ENCODE measurements around the gene GMDS.

Gene GMDS

DNA sequence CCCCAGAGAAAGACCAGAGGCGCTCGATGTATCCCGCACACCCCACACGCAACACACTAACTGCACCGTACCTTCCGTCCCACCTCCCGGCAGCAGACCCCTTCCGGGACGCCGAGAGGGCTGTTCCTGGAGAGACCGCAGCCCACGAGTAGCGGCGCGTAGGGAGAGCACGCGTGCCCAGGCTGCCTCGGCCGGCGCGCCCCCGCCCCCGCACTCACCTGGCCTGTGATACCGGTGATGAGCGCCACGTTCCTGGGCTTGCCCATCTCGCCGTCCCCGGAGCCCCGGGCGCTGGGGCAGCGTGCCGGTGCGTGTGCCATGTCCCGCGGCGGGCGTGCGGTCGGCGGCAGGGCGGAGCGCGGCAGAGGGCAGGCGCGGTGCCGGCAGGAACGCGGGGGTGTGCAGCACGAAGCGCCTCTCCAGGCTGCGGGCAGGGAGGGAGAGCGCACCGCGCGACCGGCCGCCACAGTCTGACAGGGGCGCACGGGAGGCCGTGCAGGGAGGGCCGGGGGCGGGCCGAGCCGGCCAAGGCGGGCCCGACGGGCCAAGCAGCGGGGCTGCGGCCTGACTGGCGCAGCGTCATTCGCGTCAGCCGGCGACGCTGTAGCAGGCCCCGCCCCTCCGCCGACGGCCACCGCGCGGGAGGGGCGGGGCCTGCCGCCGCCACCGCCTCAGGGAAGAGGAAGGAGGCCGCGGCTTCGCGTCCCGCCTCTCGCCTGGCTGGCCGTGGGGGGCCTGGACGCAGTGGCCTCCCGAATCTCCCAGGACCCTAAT, at the start of gene GMDS:
Gene GMDS (minus strand): TSS at position 503 of the 774 bp plus-strand sequence.
- DNase-seq = peak; percentile 83

DNA sequence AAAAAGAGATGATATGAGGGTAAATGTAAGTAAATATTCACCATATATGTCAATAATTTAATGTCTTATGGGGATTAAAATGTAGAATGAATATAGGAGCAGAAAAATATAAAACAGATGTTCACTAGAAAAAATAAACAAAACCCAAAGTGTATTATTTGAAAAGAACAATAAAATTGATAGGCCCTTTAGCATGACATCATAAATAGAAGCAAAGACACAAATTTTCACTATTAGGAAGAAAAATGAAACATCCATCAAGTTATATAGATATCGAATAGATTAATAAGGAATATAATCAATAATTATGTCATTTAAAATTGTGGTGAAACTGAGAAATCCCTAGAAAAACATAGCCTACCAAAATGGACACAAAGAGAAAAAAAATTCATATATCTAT, 40.1 kb upstream of the GMDS start:
- DNase-seq = no peak

GRCh38 chr6:2275892-2276242, 30.5 kb upstream of the GMDS start:
- DNase-seq = no peak

DNA sequence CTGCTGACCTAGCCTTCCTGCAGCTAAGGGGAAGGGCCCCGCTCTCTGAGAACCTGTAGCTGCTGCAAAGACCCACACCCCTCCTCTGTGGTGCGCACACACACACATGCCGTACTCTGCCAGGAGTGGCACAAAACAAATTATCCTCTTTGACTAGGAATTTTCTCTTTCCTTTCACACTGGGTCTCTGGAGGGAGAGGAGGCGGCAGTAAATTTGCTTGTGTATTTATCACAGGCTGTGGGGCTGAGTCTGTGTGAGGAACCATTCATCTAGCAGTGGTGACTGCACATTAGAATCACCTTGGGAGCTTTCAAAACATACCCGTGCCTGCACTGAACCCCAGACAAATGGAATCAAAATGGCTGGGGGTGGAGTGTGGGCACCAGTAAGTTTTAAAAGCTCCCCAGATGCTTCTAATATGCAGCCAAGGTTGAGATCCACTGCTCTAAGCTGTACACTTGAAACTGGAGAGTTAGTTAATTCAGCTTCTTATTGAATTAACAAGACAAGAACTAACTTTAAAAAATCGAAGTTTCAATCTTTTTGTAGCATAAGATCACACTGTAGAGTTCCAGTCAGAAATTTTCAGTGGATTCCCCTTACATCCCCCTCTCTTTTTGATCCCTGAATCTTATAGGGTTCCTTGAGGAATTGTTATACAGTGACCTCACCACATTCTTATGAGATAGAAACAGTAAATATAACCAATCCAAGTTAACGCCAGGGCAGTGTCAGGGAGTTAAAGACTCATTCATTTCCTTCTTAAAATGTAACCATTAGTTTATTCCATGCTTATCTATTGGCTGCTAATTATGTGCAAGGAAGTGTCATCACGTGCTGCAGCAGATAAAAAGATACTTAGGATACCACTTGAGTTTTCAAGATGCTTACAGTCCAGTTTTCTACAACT, 29.8 kb upstream of the GMDS start:
- DNase-seq = no peak

DNA sequence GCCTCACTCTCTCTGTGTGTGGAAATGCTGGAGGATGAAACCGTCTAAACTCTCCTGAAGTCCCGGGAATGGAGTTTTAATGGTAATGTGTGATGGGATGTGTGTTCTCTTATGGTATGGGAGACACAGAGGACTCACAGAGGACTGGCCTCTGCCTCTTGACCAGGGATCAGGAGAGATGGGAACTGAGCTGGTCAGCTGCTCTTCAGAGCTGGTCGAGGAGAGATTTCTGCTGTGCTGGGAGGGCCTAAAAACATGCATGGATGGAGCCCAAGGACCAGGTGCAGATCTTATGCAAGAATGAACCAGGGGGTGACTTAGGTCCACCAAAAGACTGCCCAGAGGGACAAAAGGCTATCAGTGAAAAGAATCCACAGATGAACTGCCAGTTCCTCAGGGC, 27.3 kb upstream of the GMDS start:
- no peak for DNase-seq

GRCh38 chr6:2270054-2270453, 24.6 kb upstream of the GMDS start:
- no peak for DNase-seq

- no peak for DNase-seq
These were observed 21.4 kb upstream of the GMDS start for GRCh38 chr6:2266841-2267240.

DNA sequence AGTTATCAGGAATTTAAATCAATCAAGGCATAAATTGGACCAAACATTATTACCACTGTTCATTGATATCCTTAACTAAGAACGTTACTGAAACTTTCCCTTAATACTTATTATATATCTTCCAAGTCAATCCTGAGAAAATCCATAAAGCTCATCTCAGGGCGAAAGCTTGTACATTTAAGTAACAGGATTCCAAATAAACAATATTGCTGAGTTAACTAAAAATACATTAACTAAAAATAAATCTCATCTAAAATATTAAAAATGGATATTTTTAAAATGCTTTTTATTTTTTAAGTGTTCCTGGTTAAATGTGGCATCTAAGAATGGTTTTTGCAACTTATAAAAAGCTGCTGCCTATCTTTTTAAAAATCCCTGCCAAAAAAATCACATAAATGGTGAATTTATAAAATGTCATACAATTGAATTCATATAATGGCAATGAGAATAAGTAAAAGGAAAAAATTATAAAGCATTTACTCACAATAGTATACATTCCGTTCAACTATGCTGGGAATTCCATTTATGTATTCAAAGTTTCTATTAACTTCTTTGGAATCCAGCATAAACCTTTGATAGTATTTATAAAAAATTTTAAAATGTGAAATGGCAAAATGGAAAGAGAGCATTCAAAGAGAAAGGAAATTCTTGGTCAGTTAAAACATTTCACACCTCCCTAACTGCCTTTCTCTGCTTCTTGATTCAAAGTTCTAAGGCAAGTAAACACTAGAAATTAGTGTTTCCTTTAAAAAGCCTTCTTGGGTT, 20.8 kb upstream of the GMDS start:
- DNase-seq = no peak

DNA sequence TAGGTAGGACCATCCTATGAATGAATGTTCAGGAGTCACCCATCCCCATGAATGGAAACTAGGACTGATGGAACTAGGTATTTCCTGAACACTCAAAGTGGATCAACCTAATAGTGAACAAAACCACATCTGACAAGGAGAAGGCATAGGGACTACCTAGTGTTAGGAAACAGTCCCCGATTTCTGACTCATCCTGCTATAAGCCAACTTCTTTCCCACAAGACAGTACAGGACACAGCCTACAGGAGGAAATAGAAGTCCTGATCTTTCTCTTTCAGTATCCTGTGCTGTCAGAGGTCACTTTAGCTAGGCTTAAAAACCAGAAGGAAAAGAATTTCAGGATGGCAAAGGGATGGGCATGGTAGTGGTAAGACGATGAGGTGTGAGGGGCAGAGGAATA, 19.5 kb upstream of the GMDS start:
- no peak for DNase-seq

DNA sequence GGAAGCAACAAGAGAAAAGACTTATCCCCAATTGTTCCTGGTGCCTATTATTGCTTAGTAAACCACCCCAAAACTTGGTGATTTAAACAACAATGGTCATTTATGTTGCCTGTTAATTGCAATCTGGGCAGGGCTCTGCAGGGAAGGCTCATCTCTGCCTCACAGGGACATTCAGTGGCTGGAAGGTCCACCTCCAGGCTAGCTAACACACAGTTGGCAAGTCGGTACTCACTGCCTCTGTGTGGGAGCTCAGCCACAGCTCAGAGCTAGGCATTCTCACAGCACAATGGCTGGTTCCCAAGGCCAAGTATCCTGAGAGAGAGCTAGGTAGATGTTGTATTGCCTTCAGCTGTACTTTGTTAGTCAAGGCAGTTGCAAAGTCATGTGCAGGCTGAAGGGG, 18.5 kb upstream of the GMDS start:
- DNase-seq = no peak

GRCh38 chr6:2259574-2259973, 14.2 kb upstream of the GMDS start:
- DNase-seq = no peak

GRCh38 chr6:2259002-2259494, 13.6 kb upstream of the GMDS start:
- DNase-seq = no peak

DNA sequence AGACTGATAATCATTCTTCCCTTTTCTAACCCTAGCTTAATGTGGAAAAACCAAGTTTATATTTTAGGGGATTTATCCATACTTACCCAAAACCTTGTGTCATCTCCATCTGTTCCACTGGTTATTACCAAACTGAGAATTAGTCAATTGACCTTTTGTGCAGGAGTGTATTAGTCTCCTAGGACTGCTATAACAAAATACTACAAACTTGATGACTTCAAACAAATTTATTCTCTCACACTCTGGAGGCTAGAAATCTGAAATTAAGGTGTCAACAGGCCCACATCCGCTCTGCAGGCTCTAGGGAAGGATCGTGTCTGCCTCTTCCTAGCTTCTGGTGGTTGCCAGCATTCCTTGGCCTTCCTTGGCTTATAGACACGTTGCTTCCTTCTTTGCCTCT, 12.7 kb upstream of the GMDS start:
- DNase-seq = no peak

- DNase-seq = no peak
These were observed 12.0 kb upstream of the GMDS start for GRCh38 chr6:2257363-2257762.

- no peak for DNase-seq
These were observed 9.3 kb upstream of the GMDS start for GRCh38 chr6:2254747-2255146.

- no peak for DNase-seq
These were observed 3.7 kb upstream of the GMDS start for GRCh38 chr6:2249126-2249525.

- no peak for DNase-seq
These were observed 2.3 kb upstream of the GMDS start for GRCh38 chr6:2247664-2248063.

DNA sequence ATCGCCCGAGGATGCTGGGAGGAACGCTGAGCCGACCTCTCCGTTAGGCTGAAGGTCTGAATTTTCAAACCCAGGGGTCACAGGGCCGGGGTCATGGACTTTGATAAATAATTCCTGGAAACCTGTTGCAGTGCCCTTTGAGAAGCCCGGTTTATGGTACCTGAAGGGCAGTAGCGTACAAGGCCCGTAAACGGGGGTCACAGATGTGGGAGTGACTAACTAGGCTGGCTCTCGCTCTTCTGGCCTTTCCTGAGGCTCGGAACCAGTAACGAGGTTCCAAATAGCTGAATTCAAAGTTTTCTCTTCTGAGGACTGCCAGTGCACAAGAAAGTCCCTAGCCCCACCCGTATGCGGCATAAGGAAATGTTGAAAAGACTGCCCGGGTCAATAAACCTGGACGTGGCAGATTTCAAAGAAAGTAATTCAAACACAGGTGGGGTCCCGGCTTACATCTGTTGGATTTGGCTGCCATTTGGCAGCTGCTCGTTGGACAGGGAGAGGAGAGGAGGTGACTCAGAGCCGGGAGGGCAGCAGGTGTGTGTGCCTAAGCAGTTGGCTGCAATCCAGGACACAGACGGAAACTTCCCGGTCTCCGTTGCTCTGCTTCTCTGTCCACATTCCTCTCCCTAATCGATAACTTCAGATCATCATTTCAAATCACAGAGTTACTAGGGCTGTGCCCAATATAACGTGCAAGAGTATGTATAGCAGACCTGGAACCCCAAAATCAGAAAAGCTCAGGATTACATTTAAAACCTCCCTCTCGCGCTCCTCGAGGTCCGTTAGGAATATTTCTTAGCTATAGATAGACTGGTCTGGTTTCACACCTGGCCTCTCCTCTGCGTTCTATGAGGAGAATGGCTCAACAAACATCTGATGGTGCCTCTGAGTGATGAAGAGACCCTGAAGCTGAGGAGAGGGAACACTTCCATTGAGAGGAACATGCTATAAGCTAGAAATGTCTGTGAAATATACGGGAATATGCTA, 765 bp upstream of the GMDS start:
- DNase-seq = peak; percentile 38

DNA sequence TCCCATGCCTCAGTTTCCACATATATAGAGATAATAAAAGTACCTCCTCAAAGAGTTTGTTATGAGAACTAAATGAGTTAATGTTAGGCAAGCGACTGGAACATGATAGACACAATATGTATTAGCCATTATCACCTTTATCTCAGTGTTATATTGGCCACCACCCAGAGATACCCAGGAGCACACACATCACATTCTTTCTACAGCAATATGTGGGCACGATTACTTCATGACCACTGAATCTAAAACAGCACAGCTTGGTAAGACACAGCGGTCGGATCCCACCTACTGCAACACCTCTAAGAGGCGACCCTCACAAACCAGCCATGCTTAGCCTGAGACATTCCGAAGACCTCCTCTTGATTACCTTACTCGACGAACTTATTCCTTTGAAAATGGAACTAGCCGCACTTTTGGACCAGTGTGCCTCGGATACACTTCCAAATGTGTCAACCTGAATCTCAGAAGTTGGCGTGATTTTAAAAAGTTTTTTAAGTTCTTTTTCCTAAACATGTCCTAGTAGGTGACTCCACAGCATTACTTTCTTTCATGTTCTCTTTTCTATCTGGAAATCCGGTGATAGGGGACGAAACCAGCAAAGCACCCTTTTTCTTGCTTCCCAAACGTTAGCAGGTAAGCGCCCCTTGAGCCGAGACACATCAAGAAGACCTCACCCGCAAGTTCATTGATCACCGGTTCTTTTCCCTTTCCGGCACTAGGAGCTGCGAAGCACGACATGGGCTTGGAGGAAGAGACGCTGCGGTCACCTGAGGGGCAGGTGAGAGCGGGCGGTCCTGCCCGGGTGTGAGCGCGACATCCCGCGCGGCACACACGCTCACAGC, 923 bp downstream of the GMDS start:
- DNase-seq = no peak

- no peak for DNase-seq
These were observed 3.1 kb downstream of the GMDS start for GRCh38 chr6:2242311-2242710.

DNA sequence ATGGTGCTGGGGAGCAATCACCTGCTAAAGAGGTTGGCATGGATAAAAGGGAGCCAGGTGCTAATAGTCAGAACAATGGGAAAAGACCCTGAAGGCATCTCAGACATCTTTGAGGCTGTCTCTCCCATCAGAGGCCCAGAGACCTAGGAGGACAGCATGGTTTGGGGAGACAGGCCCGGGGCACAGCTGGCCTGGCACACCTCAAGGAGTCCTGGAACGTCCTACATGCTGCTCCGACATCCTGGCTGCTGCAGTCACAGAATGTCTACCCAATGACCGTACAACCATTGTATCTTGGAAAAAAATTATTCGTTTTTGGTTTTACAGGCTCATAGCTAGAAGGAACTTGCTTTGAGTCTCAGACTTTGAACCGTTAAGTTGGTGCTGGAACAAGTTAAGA, 4.4 kb downstream of the GMDS start:
- no peak for DNase-seq
